Stomach (tissue), 4 donors: ENCODE measurements around the gene SYNPO.

Experiments used
- CTCF ChIP-seq, 7 experiments: fragments of 450-650 bp in 4 of 7; fragments of 200-600 bp in 3 of 7; sonication (generic) in 3 of 7; IDR thresholded peaks; one replicate each; pipeline ENCODE4 v1.5.1; 2016 to 2019; ENCODE audit warnings: antibody characterized with exemption in 7 of 7, control low read depth in 2 of 7, mild to moderate bottlenecking in 1 of 7
- EP300 ChIP-seq: sonication (generic); formaldehyde crosslinking; IDR thresholded peaks from one replicate; pipeline ENCODE4 v1.6.1; 2017; ENCODE audit warnings: antibody characterized with exemption
- POLR2A ChIP-seq, 4 donors: fragments of 450-650 bp; IDR thresholded peaks; one replicate each; pipeline ENCODE4 v1.6.1; 2016; ENCODE audit warnings: antibody characterized with exemption in 4 of 4, control low read depth in 2 of 4, mild to moderate bottlenecking in 1 of 4, moderate library complexity in 1 of 4

GRCh38 chr5:150612905-150613670 is 27.4 kb upstream of the SYNPO start:
- TF ChIP-seq CTCF (IDR thresholded peaks at IDR 0.05): no peak
- no peak for TF ChIP-seq POLR2A (IDR thresholded peaks at IDR 0.05)
- TF ChIP-seq EP300: no peak
